IMR-90 (cell line): ENCODE data around the gene ZEB2. TPM values are rescaled to one million over a fixed set of nuclear protein-coding genes. Genes with fewer than 3 reads are reported as not detected.

Experiments
- ATAC-seq: fragments of 200-7000 bp; cut with Tn5 transposase; 2 replicates; pipeline ENCODE4 v1.9.1; 2020; ENCODE audit warnings: low read depth, mild to moderate bottlenecking, moderate library complexity
- BruUV-seq: library from RNA; stranded (reverse); fragments of 400-500 nt; replicated peaks from 2 replicates; lab custom pipeline; 2021; lab: Mats Ljungman, UMichigan
- CTCF ChIA-PET: fragments of 300-600 bp; formaldehyde crosslinking; extraction: SDS; loops from one replicate; lab custom pipeline; 2021; ENCODE audit warnings: antibody characterized with exemption; lab: Yijun Ruan, JAX
- POLR2A ChIA-PET: fragments of 300-600 bp; sonication (Branson Sonifier 250); formaldehyde crosslinking; loops from one replicate; lab custom pipeline; 2022; ENCODE audit warnings: antibody characterized with exemption; ENCODE audit not compliant: unreplicated experiment; lab: Charles Lee
- DNase-seq: peaks from one replicate; pipeline ENCODE4 v3.0.0; 2013
- H2AFZ ChIP-seq: replicated peaks from 2 replicates; pipeline ENCODE3; 2013; ENCODE audit warnings: low read length, mild to moderate bottlenecking; ENCODE audit not compliant: poor library complexity
- H2AK5ac ChIP-seq: 2 replicates; pipeline ENCODE4 v1.6.1; 2013; ENCODE audit warnings: low read depth, low read length, inconsistent platforms
- H2AK9ac ChIP-seq: replicated peaks from 2 replicates; pipeline ENCODE3; 2013; ENCODE audit warnings: mild to moderate bottlenecking, low read depth, low read length, moderate library complexity; ENCODE audit not compliant: poor library complexity
- H2BK120ac ChIP-seq: 2 replicates; pipeline ENCODE4 v1.6.1; 2013; ENCODE audit warnings: low read depth, low read length, inconsistent platforms
- H2BK15ac ChIP-seq: 3 replicates; pipeline ENCODE4 v1.6.1; 2013; ENCODE audit warnings: low read depth, low read length, inconsistent platforms
- H2BK20ac ChIP-seq: 2 replicates; pipeline ENCODE4 v1.6.1; 2013; ENCODE audit warnings: low read depth, mild to moderate bottlenecking, inconsistent platforms, low read length, moderate library complexity
- H2BK5ac ChIP-seq: 2 replicates; pipeline ENCODE4 v1.6.1; 2013; ENCODE audit warnings: mild to moderate bottlenecking, low read depth, low read length, inconsistent platforms; ENCODE audit not compliant: poor library complexity, severe bottlenecking
- H3K14ac ChIP-seq: replicated peaks from 2 replicates; pipeline ENCODE4 v1.6.1; 2013; ENCODE audit warnings: low read depth, low read length, inconsistent platforms
- H3K18ac ChIP-seq: 2 replicates; pipeline ENCODE4 v1.6.1; 2013; ENCODE audit warnings: low read depth, low read length, control low read depth
- H3K23ac ChIP-seq: 2 replicates; pipeline ENCODE4 v1.6.1; 2013; ENCODE audit warnings: low read depth, low read length, inconsistent platforms
- H3K27ac ChIP-seq: 2 replicates; pipeline ENCODE4 v1.5.1; 2013; ENCODE audit warnings: mild to moderate bottlenecking, control low read depth, low read length; ENCODE audit not compliant: insufficient read depth
- H3K27me3 ChIP-seq: 2 replicates; pipeline ENCODE4 v1.6.1; 2013; ENCODE audit warnings: low read length; ENCODE audit not compliant: control insufficient read depth, insufficient read depth
- H3K36me3 ChIP-seq: 2 replicates; pipeline ENCODE4 v1.6.1; 2013; ENCODE audit warnings: low read length, mixed read lengths; ENCODE audit not compliant: control insufficient read depth, insufficient read depth
- H3K4ac ChIP-seq: 2 replicates; pipeline ENCODE4 v1.6.1; 2013; ENCODE audit warnings: low read depth, low read length, inconsistent platforms
- H3K4me1 ChIP-seq: 2 replicates; pipeline ENCODE4 v1.6.1; 2013; ENCODE audit warnings: low read length, mixed read lengths; ENCODE audit not compliant: control insufficient read depth, insufficient read depth
- H3K4me2 ChIP-seq: 2 replicates; pipeline ENCODE4 v1.6.1; 2013; ENCODE audit warnings: low read depth, mild to moderate bottlenecking, control low read depth, low read length, moderate library complexity
- H3K4me3 ChIP-seq: 2 replicates; pipeline ENCODE4 v1.5.1; 2013; ENCODE audit warnings: low read depth, mild to moderate bottlenecking, control low read depth, low read length, moderate library complexity; ENCODE audit not compliant: insufficient read depth
- H3K56ac ChIP-seq: 2 replicates; pipeline ENCODE4 v1.6.1; 2013; ENCODE audit warnings: low read length, inconsistent platforms; ENCODE audit not compliant: insufficient read depth; ENCODE audit errors: extremely low read depth
- H3K79me1 ChIP-seq, 2 experiments: 2 replicates each; pipeline ENCODE4 v1.6.1; 2013; ENCODE audit warnings: low read length in 2 of 2, inconsistent platforms in 1 of 2, low read depth in 1 of 2
- H3K9ac ChIP-seq: 2 replicates; pipeline ENCODE4 v1.6.1; 2013; ENCODE audit warnings: low read depth, low read length, control low read depth
- H3K9me1 ChIP-seq: 2 replicates; pipeline ENCODE4 v1.6.1; 2013; ENCODE audit warnings: low read length, inconsistent platforms; ENCODE audit not compliant: insufficient read depth
- H3K9me3 ChIP-seq: 2 replicates; pipeline ENCODE4 v1.6.1; 2013; ENCODE audit warnings: low read length; ENCODE audit not compliant: control insufficient read depth, insufficient read depth
- H4K20me1 ChIP-seq: 2 replicates; pipeline ENCODE4 v1.6.1; 2013; ENCODE audit warnings: low read length, inconsistent platforms; ENCODE audit not compliant: insufficient read depth
- H4K5ac ChIP-seq: 2 replicates; pipeline ENCODE4 v1.6.1; 2013; ENCODE audit warnings: mild to moderate bottlenecking, low read depth, low read length, control low read depth
- H4K8ac ChIP-seq, 2 experiments: 2 replicates each; pipeline ENCODE4 v1.6.1; 2013; ENCODE audit warnings: low read depth in 2 of 2, low read length in 2 of 2, control low read depth in 1 of 2, inconsistent platforms in 1 of 2
- H4K91ac ChIP-seq: 2 replicates; pipeline ENCODE4 v1.6.1; 2013; ENCODE audit warnings: low read depth, low read length, inconsistent platforms; ENCODE audit not compliant: insufficient read depth
- CEBPB ChIP-seq: IDR thresholded peaks from 2 replicates; pipeline ENCODE4 v1.6.1; 2012; ENCODE audit warnings: low read depth, low read length, improper control_type of control experiment
- CHD1 ChIP-seq: IDR thresholded peaks from 2 replicates; pipeline ENCODE4 v1.6.1; 2012; ENCODE audit warnings: low read depth, low read length, improper control_type of control experiment
- FOS ChIP-seq: fragments of 150-350 bp; IDR thresholded peaks from 2 replicates; pipeline ENCODE4 v1.6.1; 2016; ENCODE audit warnings: low read depth, low read length
- MAFK ChIP-seq: IDR thresholded peaks from 2 replicates; pipeline ENCODE4 v1.6.1; 2012; ENCODE audit warnings: low read depth, low read length, improper control_type of control experiment
- MAZ ChIP-seq: IDR thresholded peaks from 2 replicates; pipeline ENCODE4 v1.6.1; 2012; ENCODE audit warnings: low read depth, mild to moderate bottlenecking, low read length, improper control_type of control experiment, moderate library complexity, borderline replicate concordance
- NFE2L2 ChIP-seq: fragments of 150-350 bp; IDR thresholded peaks from 2 replicates; pipeline ENCODE4 v1.6.1; 2016; ENCODE audit warnings: low read depth, mild to moderate bottlenecking, low read length
- POLR2A ChIP-seq: IDR thresholded peaks from 2 replicates; pipeline ENCODE4 v1.6.1; 2012; ENCODE audit warnings: mild to moderate bottlenecking, low read depth, low read length
- RAD21 ChIP-seq: IDR thresholded peaks from 2 replicates; pipeline ENCODE4 v1.6.1; 2012; ENCODE audit warnings: low read length, improper control_type of control experiment
- RFX5 ChIP-seq: IDR thresholded peaks from 2 replicates; pipeline ENCODE4 v1.8.0; 2012; ENCODE audit warnings: low read depth, mild to moderate bottlenecking, low read length, moderate library complexity
- SMC3 ChIP-seq: fragments of 150-350 bp; IDR thresholded peaks from 2 replicates; pipeline ENCODE4 v1.6.1; 2016; ENCODE audit warnings: low read depth, mild to moderate bottlenecking, antibody characterized with exemption, low read length, moderate library complexity
- WGBS, 2 experiments: methylation state at CpG; one replicate each; pipeline versions ENCODE4 v1.1.5 to v1.1.7; 2013; ENCODE audit warnings: missing lambda C conversion rate in 2 of 2; ENCODE audit not compliant: insufficient read length in 1 of 2; ENCODE audit errors: extremely low coverage in 2 of 2; 5-methylcytosine and 5-hydroxymethylcytosine counted together
- dilution Hi-C: fragments of 300-500 bp; cut with HindIII; formaldehyde crosslinking; loops from one replicate; pipeline ENCODE4 v1.14.3; 2018; ENCODE audit warnings: low sequenced_read_pairs; ENCODE audit not compliant: unreplicated experiment
- in situ Hi-C: fragments of 300-500 bp; cut with MboI; formaldehyde crosslinking; loops from 3 replicates; pipeline ENCODE4 v1.14.3; 2019; ENCODE audit warnings: low sequenced_read_pairs, inconsistent platforms, mixed read lengths
- intact Hi-C: fragments of 100-400 bp; cut with micrococcal nuclease; formaldehyde crosslinking; loops from 2 replicates; pipeline ENCODE4 v1.10.0; 2022
- polyA plus RNA-seq, 3 experiments: library from polyadenylated mRNA; depleted of rRNA; stranded (reverse); fragments of >200 nt; gene quantifications; 2 replicates each; pipeline ENCODE4 v1.2.3, GENCODE V29; 2012; ENCODE audit warnings: low replicate concordance in 1 of 3
- total RNA-seq: library from RNA; depleted of rRNA; stranded (reverse); fragments of >200 nt; gene quantifications from 2 replicates; pipeline ENCODE4 v1.2.3, GENCODE V29; 2012

The ZEB2 gene
- total and polyA plus RNA-seq, 2 of the 4 experiments (the other 2 are of a cell fraction): 22.4 to 50.9 TPM

GRCh38 chr2:144516981-144517865 is 2.7 kb downstream of the ZEB2 start:
- H4K20me1 ChIP-seq: peaks cover 11% of the 10 kb centered on the region; the same call in 1 of the 2 replicates
- H3K18ac ChIP-seq: peak overlapping the region; percentile 96
- H3K23ac ChIP-seq: peak overlapping the region; percentile 57
- peak overlapping the region; percentile 91 for H2AFZ ChIP-seq
- in situ Hi-C loops: loop anchor here (10.0 to 25.0 kb wide), 3 partner anchors 182 to 1795 kb away; a partner anchor contains a TSS
- DNase-seq (peak; percentile 98), ATAC-seq (peak; percentile 60)
- peak overlapping the region; percentile 90 for H4K91ac ChIP-seq
- H3K56ac ChIP-seq: peak overlapping the region; percentile 95
- H2BK15ac ChIP-seq: peak overlapping the region; percentile 57; the same call in 2 of the 3 replicates
- peak overlapping the region; percentile 95 for H3K4ac ChIP-seq
- peak overlapping the region; percentile 85 for H4K5ac ChIP-seq
- intact Hi-C loops: loop anchor here (2.0 to 10.0 kb wide), 10 partner anchors 490 to 1795 kb away; no protein-coding TSS in a partner anchor
- peak overlapping the region; percentile 94 for H2BK120ac ChIP-seq
- peak overlapping the region; percentile 81 to 82 for H4K8ac ChIP-seq
- peak overlapping the region; percentile 59 for H2BK20ac ChIP-seq
- peak overlapping the region; percentile 99 for H3K4me3 ChIP-seq
- peaks cover 5% of the 10 kb centered on the region; the same call in 1 of the 2 replicates for H3K4me1 ChIP-seq
- peak overlapping the region; percentile 98 for H3K4me2 ChIP-seq
- no peaks in the 10 kb centered on the region for H3K27me3 ChIP-seq
- H3K14ac ChIP-seq: peak overlapping the region; percentile 91
- 0% methylated on average over 29 of the region's 83 CpGs; no CpG with 5 or more reads in 1 of the 2 experiments for WGBS, 2 experiments
- no peaks in the 10 kb centered on the region for H3K9me3 ChIP-seq
- peak overlapping the region; percentile 98 for H3K9ac ChIP-seq
- H2AK5ac ChIP-seq: peak overlapping the region; percentile 57; the same call in 1 of the 2 replicates
- dilution Hi-C loops: no loop called here
- peak overlapping the region; percentile 75 for H2AK9ac ChIP-seq
- H2BK5ac ChIP-seq: peak overlapping the region; percentile 99
- H3K36me3 ChIP-seq: no peaks in the 10 kb centered on the region; the same call in 1 of the 2 replicates
- BruUV-seq: no TSS peak
- ChIA-PET CTCF (no interaction called here), POLR2A (no interaction called here)
- TF ChIP-seq POLR2A (no peak; the same call in none of the 2 replicates), RAD21 (peak; percentile 41), MAFK (no peak), SMC3 (peak; percentile 23; the same call in 1 of the 2 replicates), NFE2L2 (no peak), RFX5 (no peak), CHD1 (peak; percentile 43; the same call in 1 of the 2 replicates), CEBPB (peak; percentile 52; the same call in 1 of the 2 replicates), FOS (peak; percentile 89), MAZ (peak; percentile 76; the same call in 1 of the 2 replicates)
- H3K9me1 ChIP-seq: no peaks in the 10 kb centered on the region
- peak overlapping the region; percentile 99 for H3K27ac ChIP-seq
- peaks cover 12 to 32% of the 10 kb centered on the region in 2 experiments; a peak in 3 of 4 replicates for H3K79me1 ChIP-seq
